ENCODE data around the gene MRPS2.
A peak's percentile ranks its signal among the peaks of the same experiment; 100 is the strongest.
"Not testable (repeated sequence)": the region's sequence is repeated elsewhere in the genome, so short reads cannot be mapped to it uniquely, and the experiment has no call there.

The MRPS2 gene

GRCh38 chr9:135500525-135501260 lies at the start of gene MRPS2:
Gene MRPS2, plus strand, starts transcription at chr9:135500682. Its CDS starts 29 bp downstream, at chr9:135500711.
- Histone ChIP-seq H3K4me1 (ENCODE audit: control insufficient read depth in 1 of 2, insufficient read depth in 2 of 2, low read length in 2 of 2) (peaks cover 8 to 20% of the 10 kb centered on the region in 2 donors), H3K9me3 (ENCODE audit: control insufficient read depth in 1 of 2, low read length in 2 of 2) (no peaks in the 10 kb centered on the region), H3K36me3 (ENCODE audit: control insufficient read depth in 1 of 2, insufficient read depth in 2 of 2, low read length in 2 of 2) (peaks cover 13 to 30% of the 10 kb centered on the region in 2 donors), H3K27ac (ENCODE audit: low read depth, low read length) (peak within 1 kb of the TSS; percentile 50), H3K4me3 (ENCODE audit: low read depth in 1 of 2, low read length in 2 of 2) (peak within 1 kb of the TSS; percentile 90 to 92), H3K27me3 (ENCODE audit: control insufficient read depth in 1 of 2, insufficient read depth in 2 of 2, low read length in 2 of 2) (no peaks in the 10 kb centered on the region), H3K9ac (ENCODE audit: low read depth in 1 of 2, low read length in 2 of 2) (peak within 1 kb of the TSS; percentile 73 to 74)

- H3K4me1 ChIP-seq (ENCODE audit: control insufficient read depth in 1 of 2, insufficient read depth in 2 of 2, low read length in 2 of 2): no peaks in the 10 kb centered on the region
- no peak overlapping the region for H3K27ac ChIP-seq (ENCODE audit: low read depth, low read length)
- no peaks in the 10 kb centered on the region for H3K36me3 ChIP-seq (ENCODE audit: control insufficient read depth in 1 of 2, insufficient read depth in 2 of 2, low read length in 2 of 2)
- H3K4me3 ChIP-seq (ENCODE audit: low read depth in 1 of 2, low read length in 2 of 2): no peak overlapping the region
- H3K9ac ChIP-seq (ENCODE audit: low read depth in 1 of 2, low read length in 2 of 2): no peak overlapping the region
- peaks cover 0 to 6% of the 10 kb centered on the region in 2 donors for H3K27me3 ChIP-seq (ENCODE audit: control insufficient read depth in 1 of 2, insufficient read depth in 2 of 2, low read length in 2 of 2)
- H3K9me3 ChIP-seq (ENCODE audit: control insufficient read depth in 1 of 2, low read length in 2 of 2): no peaks in the 10 kb centered on the region
Measured at GRCh38 chr9:135450956-135451355, 49.5 kb upstream of the MRPS2 start.

GRCh38 chr9:135451909-135452308 lies 48.6 kb upstream of the MRPS2 start:
- not testable (repeated sequence) for H3K9ac ChIP-seq (ENCODE audit: low read depth in 1 of 2, low read length in 2 of 2); H3K4me1 ChIP-seq (ENCODE audit: control insufficient read depth in 1 of 2, insufficient read depth in 2 of 2, low read length in 2 of 2); H3K27ac ChIP-seq (ENCODE audit: low read depth, low read length); H3K36me3 ChIP-seq (ENCODE audit: control insufficient read depth in 1 of 2, insufficient read depth in 2 of 2, low read length in 2 of 2); H3K4me3 ChIP-seq (ENCODE audit: low read depth in 1 of 2, low read length in 2 of 2); H3K27me3 ChIP-seq (ENCODE audit: control insufficient read depth in 1 of 2, insufficient read depth in 2 of 2, low read length in 2 of 2); H3K9me3 ChIP-seq (ENCODE audit: control insufficient read depth in 1 of 2, low read length in 2 of 2)

GRCh38 chr9:135454737-135455136 lies 45.7 kb upstream of the MRPS2 start:
- no peak overlapping the region for H3K9ac ChIP-seq (ENCODE audit: low read depth in 1 of 2, low read length in 2 of 2)
- no peaks in the 10 kb centered on the region for H3K36me3 ChIP-seq (ENCODE audit: control insufficient read depth in 1 of 2, insufficient read depth in 2 of 2, low read length in 2 of 2)
- no peaks in the 10 kb centered on the region for H3K9me3 ChIP-seq (ENCODE audit: control insufficient read depth in 1 of 2, low read length in 2 of 2)
- H3K27me3 ChIP-seq (ENCODE audit: control insufficient read depth in 1 of 2, insufficient read depth in 2 of 2, low read length in 2 of 2): peaks cover 0 to 10% of the 10 kb centered on the region in 2 donors
- no peak overlapping the region for H3K27ac ChIP-seq (ENCODE audit: low read depth, low read length)
- H3K4me1 ChIP-seq (ENCODE audit: control insufficient read depth in 1 of 2, insufficient read depth in 2 of 2, low read length in 2 of 2): no peaks in the 10 kb centered on the region
- H3K4me3 ChIP-seq (ENCODE audit: low read depth in 1 of 2, low read length in 2 of 2): no peak overlapping the region

GRCh38 chr9:135455401-135456030 lies 45.0 kb upstream of the MRPS2 start:
- no peak overlapping the region for H3K4me3 ChIP-seq (ENCODE audit: low read depth in 1 of 2, low read length in 2 of 2)
- H3K36me3 ChIP-seq (ENCODE audit: control insufficient read depth in 1 of 2, insufficient read depth in 2 of 2, low read length in 2 of 2): no peaks in the 10 kb centered on the region
- H3K9me3 ChIP-seq (ENCODE audit: control insufficient read depth in 1 of 2, low read length in 2 of 2): no peaks in the 10 kb centered on the region
- H3K27me3 ChIP-seq (ENCODE audit: control insufficient read depth in 1 of 2, insufficient read depth in 2 of 2, low read length in 2 of 2): peaks cover 0 to 10% of the 10 kb centered on the region in 2 donors
- no peak overlapping the region for H3K9ac ChIP-seq (ENCODE audit: low read depth in 1 of 2, low read length in 2 of 2)
- no peak overlapping the region for H3K27ac ChIP-seq (ENCODE audit: low read depth, low read length)
- H3K4me1 ChIP-seq (ENCODE audit: control insufficient read depth in 1 of 2, insufficient read depth in 2 of 2, low read length in 2 of 2): no peaks in the 10 kb centered on the region

- Histone ChIP-seq H3K4me1 (ENCODE audit: control insufficient read depth in 1 of 2, insufficient read depth in 2 of 2, low read length in 2 of 2) (no peaks in the 10 kb centered on the region), H3K27me3 (ENCODE audit: control insufficient read depth in 1 of 2, insufficient read depth in 2 of 2, low read length in 2 of 2) (peaks cover 0 to 10% of the 10 kb centered on the region in 2 donors), H3K4me3 (ENCODE audit: low read depth in 1 of 2, low read length in 2 of 2) (no peak overlapping the region), H3K27ac (ENCODE audit: low read depth, low read length) (no peak overlapping the region), H3K9me3 (ENCODE audit: control insufficient read depth in 1 of 2, low read length in 2 of 2) (no peaks in the 10 kb centered on the region), H3K9ac (ENCODE audit: low read depth in 1 of 2, low read length in 2 of 2) (no peak overlapping the region), H3K36me3 (ENCODE audit: control insufficient read depth in 1 of 2, insufficient read depth in 2 of 2, low read length in 2 of 2) (no peaks in the 10 kb centered on the region)
Measured at GRCh38 chr9:135456436-135457104, 43.9 kb upstream of the MRPS2 start.

- not testable (repeated sequence) for H3K4me1 ChIP-seq (ENCODE audit: control insufficient read depth in 1 of 2, insufficient read depth in 2 of 2, low read length in 2 of 2); H3K9ac ChIP-seq (ENCODE audit: low read depth in 1 of 2, low read length in 2 of 2); H3K9me3 ChIP-seq (ENCODE audit: control insufficient read depth in 1 of 2, low read length in 2 of 2); H3K36me3 ChIP-seq (ENCODE audit: control insufficient read depth in 1 of 2, insufficient read depth in 2 of 2, low read length in 2 of 2); H3K4me3 ChIP-seq (ENCODE audit: low read depth in 1 of 2, low read length in 2 of 2); H3K27ac ChIP-seq (ENCODE audit: low read depth, low read length)
- H3K27me3 ChIP-seq (ENCODE audit: control insufficient read depth in 1 of 2, insufficient read depth in 2 of 2, low read length in 2 of 2): peaks cover 0 to 10% of the 10 kb centered on the region in 2 donors
Measured at GRCh38 chr9:135458478-135458877, 42.0 kb upstream of the MRPS2 start.

GRCh38 chr9:135461936-135462335 lies 38.5 kb upstream of the MRPS2 start:
- peaks cover 0 to under 1% of the 10 kb centered on the region in 2 donors for H3K27me3 ChIP-seq (ENCODE audit: control insufficient read depth in 1 of 2, insufficient read depth in 2 of 2, low read length in 2 of 2)
- H3K4me1 ChIP-seq (ENCODE audit: control insufficient read depth in 1 of 2, insufficient read depth in 2 of 2, low read length in 2 of 2): no peaks in the 10 kb centered on the region
- no peak overlapping the region for H3K9ac ChIP-seq (ENCODE audit: low read depth in 1 of 2, low read length in 2 of 2)
- H3K9me3 ChIP-seq (ENCODE audit: control insufficient read depth in 1 of 2, low read length in 2 of 2): no peaks in the 10 kb centered on the region
- H3K36me3 ChIP-seq (ENCODE audit: control insufficient read depth in 1 of 2, insufficient read depth in 2 of 2, low read length in 2 of 2): no peaks in the 10 kb centered on the region
- no peak overlapping the region for H3K4me3 ChIP-seq (ENCODE audit: low read depth in 1 of 2, low read length in 2 of 2)
- no peak overlapping the region for H3K27ac ChIP-seq (ENCODE audit: low read depth, low read length)

GRCh38 chr9:135463140-135463539 lies 37.3 kb upstream of the MRPS2 start:
- Histone ChIP-seq H3K36me3 (ENCODE audit: control insufficient read depth in 1 of 2, insufficient read depth in 2 of 2, low read length in 2 of 2) (no peaks in the 10 kb centered on the region), H3K4me1 (ENCODE audit: control insufficient read depth in 1 of 2, insufficient read depth in 2 of 2, low read length in 2 of 2) (no peaks in the 10 kb centered on the region)

GRCh38 chr9:135464181-135464580 lies 36.3 kb upstream of the MRPS2 start:
- no peaks in the 10 kb centered on the region for H3K36me3 ChIP-seq (ENCODE audit: control insufficient read depth in 1 of 2, insufficient read depth in 2 of 2, low read length in 2 of 2)
- H3K9me3 ChIP-seq (ENCODE audit: control insufficient read depth in 1 of 2, low read length in 2 of 2): no peaks in the 10 kb centered on the region
- H3K4me1 ChIP-seq (ENCODE audit: control insufficient read depth in 1 of 2, insufficient read depth in 2 of 2, low read length in 2 of 2): peaks cover 0 to under 1% of the 10 kb centered on the region in 2 donors
- no peak overlapping the region for H3K4me3 ChIP-seq (ENCODE audit: low read depth in 1 of 2, low read length in 2 of 2)
- H3K27ac ChIP-seq (ENCODE audit: low read depth, low read length): no peak overlapping the region
- no peaks in the 10 kb centered on the region for H3K27me3 ChIP-seq (ENCODE audit: control insufficient read depth in 1 of 2, insufficient read depth in 2 of 2, low read length in 2 of 2)
- H3K9ac ChIP-seq (ENCODE audit: low read depth in 1 of 2, low read length in 2 of 2): no peak overlapping the region

More at GRCh38 chr9:135463140-135463539, 37.3 kb upstream of the MRPS2 start:
- H3K27ac ChIP-seq (ENCODE audit: low read depth, low read length): no peak overlapping the region
- no peaks in the 10 kb centered on the region for H3K9me3 ChIP-seq (ENCODE audit: control insufficient read depth in 1 of 2, low read length in 2 of 2)
- H3K9ac ChIP-seq (ENCODE audit: low read depth in 1 of 2, low read length in 2 of 2): no peak overlapping the region
- H3K4me3 ChIP-seq (ENCODE audit: low read depth in 1 of 2, low read length in 2 of 2): no peak overlapping the region
- no peaks in the 10 kb centered on the region for H3K27me3 ChIP-seq (ENCODE audit: control insufficient read depth in 1 of 2, insufficient read depth in 2 of 2, low read length in 2 of 2)

All from duodenal mucosa (tissue), 2 donors.